CD1c-positive myeloid dendritic cell (primary cell): ENCODE results near the gene CDC42BPG.
"Not testable (repeated sequence)": the region's sequence is repeated elsewhere in the genome, so short reads cannot be mapped to it uniquely, and the experiment has no call there.

Experiments
- DNase-seq: peaks from one replicate; pipeline ENCODE4 v3.0.0-alpha.2; 2016; ENCODE audit errors: extremely low spot score

The CDC42BPG gene

DNA sequence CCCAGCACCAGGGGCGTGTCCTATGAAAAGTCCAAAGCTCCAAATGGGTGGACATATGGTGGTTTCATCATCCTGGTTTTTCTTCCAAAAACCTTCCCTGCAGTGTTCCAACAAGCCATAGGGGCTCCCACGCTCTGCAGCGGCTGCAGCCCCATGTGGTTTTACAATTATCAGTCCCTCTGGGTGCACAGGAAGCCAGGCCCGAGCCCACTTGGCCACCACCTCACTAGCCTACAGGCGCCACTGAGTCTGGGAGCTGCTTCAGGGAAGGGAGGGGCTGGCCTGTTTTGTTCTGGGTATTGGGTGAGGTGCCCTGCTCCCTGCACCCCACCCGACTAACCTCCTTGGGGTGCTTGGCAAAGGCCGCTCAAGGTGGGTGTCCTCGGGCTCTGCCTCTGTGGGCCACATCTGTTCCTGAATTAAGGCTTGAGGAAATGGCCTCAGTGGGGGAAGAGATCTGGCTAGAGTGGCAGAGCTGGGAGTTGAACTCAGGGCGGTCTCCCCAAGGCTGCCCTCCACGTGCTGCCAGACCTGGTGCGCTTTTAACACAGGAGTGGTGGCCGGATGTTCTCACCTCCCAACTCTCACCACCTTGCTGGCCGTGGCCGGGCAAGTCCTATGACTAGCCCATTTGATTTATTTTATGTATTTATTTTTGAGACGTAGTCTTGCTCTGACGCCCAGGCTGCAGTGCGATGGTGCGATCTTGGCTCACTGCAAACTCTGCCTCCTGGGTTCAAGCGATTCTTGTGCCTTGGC, 5.3 kb upstream of the CDC42BPG start:
- DNase-seq, result no peak

DNA sequence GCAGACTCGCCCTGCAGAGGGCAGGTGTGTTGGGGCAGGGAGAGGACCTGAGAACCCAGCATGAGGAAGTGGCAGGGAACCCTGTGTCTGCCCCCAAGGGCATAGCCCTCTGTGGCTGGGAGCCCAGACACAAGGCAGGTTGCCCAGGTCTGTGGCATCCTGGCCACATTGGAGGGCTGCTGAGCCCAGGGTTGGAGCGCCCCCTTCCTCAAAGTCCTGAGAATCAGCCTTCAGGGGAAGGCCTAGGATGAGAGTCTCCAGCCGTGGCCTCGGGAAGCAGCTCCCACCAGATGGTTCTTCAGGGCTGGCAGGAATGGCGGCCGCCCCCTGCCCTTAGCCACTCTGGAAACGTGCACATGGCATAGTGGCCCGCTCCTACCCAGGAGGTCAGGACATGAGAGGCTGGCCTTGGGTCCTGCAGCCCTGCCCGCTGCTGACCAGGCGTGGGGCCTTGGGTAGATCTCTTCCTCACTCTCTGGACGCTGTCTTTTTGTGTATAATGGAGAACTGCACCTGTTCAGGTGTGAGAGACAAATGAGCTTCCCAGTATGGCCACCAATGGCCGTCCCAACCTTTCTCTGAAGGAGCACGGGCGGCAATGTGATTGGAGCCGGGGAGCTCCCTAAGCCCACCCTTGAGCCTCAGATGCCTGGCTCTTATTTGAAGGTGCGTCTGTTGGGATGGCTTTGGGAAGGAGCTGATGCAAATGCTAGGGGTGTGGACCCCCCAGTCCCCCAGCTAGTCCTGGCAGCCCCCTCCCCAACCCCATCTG, 4.6 kb upstream of the CDC42BPG start:
- DNase-seq, result no peak

- DNase-seq, result no peak
These were observed 3.9 kb upstream of the CDC42BPG start for GRCh38 chr11:64848214-64848825.

GRCh38 chr11:64846998-64847666, 2.7 kb upstream of the CDC42BPG start:
- peak; percentile 97 for DNase-seq

DNA sequence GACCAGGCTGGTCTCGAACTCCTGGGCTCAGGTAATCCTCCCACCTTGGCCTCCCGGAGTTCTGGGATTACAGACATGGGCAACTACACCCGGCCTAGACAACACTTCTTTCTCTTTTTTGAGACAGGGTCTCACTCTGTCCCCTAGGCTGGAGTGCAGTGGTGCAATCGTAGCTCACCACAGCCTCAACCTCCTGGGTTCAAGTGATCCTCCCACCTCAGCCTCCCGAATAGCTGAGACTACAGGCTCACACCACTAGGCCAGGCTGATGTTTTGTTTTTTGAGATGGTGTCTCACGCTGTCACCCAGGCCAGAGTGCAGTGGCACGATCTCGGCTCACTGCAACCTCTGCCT, 1.3 kb upstream of the CDC42BPG start:
- not testable (repeated sequence) for DNase-seq

DNA sequence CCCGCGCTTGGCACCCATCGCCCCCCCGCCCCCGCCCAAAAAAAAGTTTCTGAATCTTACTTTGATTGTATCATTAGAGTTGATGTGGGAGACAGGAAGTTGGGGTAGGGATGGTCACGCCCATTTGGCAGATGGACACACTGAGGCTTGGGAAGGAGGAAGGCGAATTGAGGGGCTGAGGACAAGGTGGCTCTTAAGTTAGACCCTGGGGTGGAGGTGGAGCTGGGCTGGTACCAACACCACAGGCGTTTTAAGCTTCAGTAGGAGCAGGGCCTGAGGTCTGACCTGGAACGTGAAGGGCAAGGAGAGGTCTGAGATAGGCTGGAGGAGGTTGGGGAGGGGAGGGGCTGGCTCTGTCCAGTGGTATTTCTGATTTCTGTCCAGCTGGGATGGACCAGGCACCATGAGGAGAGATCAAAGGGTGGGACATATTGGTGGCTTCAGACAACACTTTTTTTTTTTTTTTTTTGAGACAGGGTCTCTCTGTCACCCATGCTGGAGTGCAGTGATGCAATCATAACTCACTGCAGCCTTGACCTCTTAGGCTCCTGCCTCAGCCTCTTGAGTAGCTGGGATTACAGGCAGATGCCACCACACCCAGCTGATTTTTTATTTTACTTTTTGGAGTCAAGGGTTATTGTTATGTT, 799 bp upstream of the CDC42BPG start:
- no peak for DNase-seq

DNA sequence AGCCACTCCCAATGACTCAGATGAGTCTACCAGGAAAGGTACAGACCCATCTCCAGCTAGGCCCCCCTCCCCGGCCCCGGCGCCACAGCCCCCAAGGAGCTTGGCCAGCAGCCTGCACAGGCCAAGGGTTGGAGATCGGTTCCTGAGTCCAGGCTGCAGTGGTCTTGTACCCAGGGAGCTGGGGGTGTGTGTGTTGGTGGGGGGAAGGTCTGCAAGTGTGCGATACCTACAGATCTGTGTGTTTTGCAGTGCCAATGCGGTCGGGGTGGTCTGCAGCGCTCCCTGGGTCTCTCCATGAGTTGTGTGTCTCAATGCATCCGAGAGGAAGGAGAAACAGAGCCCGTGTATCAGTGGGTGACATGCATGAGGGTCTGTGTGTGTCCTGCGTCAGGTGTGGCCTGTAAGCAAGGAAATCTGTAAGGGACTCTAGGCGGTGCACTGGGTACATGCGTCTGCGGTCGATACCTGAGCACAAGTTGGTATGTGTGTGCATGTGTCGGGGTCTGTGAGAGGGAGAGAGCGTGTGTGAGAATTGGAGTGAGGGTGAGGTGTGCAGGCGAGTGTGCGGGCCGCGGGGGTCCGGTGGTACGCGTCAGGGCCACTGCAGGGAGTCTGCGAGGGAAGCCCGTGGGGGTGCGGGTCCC, 645 bp downstream of the CDC42BPG start:
- no peak for DNase-seq

DNA sequence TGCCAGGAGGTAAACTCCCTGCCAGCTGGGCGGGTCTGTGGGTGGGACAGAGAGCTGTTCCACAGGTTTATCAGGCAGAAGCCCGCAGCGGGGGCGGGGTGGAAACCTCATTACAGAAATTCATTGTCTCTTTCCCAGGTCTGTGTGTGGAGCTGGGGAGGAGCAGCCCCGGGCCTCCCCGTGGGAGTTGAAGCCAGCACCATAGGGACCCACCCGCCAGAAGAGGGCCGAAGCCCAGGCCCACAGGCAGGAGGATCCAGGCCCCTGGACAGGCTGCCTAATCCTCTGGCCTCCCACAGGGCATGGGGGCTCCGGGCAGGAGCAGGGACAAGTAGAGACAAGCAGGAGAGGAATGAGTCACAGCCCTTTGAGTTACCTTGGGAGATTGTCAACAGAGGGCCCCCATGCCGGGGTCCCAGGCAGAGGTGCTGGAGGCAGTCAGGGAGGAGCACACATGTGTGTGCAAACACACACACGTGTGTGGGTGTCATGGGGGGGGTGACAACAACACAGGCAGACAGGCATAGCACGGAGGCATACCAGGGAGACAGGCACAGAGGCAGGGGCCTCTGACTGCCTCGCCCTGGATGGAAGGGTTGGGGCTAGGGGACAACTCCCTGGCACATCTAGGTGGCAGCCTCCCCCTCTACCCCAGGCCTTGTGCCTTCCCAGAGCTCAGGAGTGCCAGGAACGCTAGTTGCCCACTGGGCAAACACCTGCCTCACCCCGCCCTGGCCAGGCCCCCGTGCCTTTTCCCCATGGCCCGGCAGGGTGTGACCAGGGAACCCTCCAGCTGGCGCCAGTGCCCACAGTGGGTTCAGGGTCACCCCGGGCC, 1.4 kb downstream of the CDC42BPG start:
- no peak for DNase-seq

DNA sequence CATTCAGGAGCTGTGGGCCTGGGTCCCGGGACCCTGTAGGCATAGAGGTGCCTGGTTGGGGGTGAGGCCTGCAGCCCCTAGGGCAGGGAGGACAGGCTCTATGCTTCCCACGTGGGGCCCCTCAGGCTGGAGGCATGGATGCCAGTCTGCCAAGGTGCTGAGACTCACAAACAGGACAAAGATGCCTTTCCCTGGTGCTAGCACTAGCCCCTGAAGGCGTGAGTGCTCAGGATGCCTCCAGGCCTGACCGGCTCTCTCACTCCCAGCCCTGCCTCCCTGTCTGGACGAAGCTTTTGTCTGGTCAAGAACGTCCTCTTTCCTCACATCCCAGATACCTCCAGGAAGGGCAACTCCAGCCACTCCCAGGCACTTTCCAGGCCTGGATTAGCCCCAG, 2.1 kb downstream of the CDC42BPG start:
- DNase-seq, result no peak

DNA sequence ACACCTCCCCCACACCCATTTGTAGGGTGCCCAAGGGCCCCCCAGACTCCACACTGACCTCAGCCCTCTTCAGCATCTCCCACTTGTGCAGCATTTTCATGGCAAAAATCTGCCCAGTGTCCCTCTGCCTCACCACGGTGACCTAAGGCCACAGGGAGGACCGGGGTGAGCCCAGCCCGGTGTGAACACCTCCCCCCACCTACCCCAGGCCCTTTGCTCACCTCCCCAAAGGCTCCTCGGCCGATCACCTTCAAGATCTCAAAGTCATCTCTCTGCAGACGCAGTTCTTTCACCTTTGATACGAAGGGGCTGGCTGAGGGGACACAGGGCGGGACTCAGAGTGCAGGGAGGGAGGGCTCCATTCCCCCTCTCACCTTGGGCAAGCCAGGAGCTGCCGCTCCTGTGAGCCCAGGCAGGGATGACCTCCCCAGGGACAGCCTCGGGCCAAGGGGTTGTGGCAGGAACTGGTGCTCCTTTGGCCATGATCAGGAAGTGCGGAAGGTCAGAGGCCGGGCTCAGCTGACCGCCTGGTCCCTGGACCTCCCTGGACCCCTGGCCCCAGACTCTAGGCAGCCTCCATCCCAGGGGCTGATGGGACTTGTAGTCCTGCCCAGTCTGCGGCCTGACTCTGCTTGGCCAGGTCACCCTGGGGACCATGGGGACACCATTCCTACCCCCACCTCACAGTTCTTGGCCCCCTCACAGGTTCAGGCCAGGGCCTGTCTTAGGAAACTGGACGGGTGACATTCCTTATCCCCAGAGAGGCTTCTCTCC, 2.7 kb downstream of the CDC42BPG start:
- DNase-seq, result no peak

DNA sequence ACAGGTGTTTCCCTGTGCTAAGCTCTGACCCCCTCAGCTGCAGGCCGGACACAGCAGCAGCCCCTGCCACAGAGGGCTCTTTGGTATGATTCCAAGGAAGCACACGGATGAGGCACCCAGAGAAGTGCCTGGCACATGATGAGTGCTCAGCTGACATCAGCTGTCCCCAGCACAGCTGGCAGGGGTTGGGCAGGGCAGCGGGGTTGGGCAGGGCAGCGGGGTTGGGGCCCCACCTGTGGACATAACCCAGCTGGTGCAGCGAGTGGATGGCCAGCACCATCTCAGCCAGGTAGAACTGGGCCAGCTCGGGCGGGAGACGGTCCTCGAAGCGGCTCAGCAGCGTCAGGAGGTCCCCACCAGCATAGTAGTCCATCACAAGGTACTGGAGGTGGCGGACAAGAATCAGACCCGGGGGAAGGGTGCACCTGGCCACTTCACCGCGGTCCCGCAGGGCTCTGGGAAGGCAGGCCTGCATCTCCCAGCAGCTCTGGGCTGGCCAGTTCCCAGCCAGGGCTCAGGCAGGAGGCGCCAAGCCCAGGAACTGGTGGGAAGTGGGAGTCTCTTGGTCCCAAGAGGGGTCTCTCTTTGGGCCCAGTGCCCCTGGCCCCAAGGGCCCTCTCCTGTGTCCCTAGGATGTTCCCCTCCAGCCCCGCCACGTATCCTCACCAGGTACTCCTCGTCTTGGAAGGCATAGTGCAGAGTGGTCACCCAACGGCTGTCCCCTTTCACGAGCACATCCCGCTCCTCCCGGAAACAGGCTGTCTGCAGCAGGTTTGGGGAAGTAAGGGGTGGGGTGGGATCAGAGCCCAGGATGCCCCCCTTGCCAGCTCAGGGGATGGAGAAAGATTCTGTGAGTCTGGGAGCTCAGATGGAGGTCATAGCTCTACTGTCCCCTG, 4.3 kb downstream of the CDC42BPG start:
- DNase-seq, result no peak

DNA sequence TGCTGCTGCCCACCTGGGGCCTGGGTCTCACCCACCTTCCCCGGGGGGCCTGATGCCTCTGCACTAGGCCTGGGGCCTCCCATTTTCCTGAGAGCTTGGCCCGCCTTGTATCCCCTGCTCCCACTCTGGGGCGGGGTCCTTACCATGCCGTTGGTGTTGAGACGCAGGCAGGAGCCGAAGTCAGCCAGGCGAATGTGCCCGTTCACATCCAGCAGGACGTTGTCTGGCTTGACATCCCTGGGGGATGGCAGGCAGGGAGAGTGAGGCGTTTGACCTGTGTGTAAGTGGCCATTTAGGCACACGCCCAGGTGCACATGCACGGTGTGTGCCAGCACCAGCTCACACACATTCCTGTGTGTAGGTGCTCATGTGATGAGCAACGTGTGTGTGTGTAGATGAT, 5.1 kb downstream of the CDC42BPG start:
- DNase-seq, result no peak

- no peak for DNase-seq
These were observed 5.7 kb downstream of the CDC42BPG start for GRCh38 chr11:64838600-64839334.

GRCh38 chr11:64837887-64838351, 6.5 kb downstream of the CDC42BPG start:
- DNase-seq, result no peak

GRCh38 chr11:64836448-64837072, 7.9 kb downstream of the CDC42BPG start:
- DNase-seq, result no peak

- DNase-seq, result no peak
These were observed 8.6 kb downstream of the CDC42BPG start for GRCh38 chr11:64835616-64836447.
